HG03025 (cell line): ENCODE results near the gene DBN1.
"Not testable (repeated sequence)": the region's sequence is repeated elsewhere in the genome, so short reads cannot be mapped to it uniquely, and the experiment has no call there.

Experiments used
- ATAC-seq: cut with Tn5 transposase; IDR thresholded peaks from one replicate; pipeline ENCODE4 v1.9.1; 2021; ENCODE audit warnings: mild to moderate bottlenecking, moderate library complexity; ENCODE audit not compliant: unreplicated experiment, low FRiP score

The DBN1 gene

DNA sequence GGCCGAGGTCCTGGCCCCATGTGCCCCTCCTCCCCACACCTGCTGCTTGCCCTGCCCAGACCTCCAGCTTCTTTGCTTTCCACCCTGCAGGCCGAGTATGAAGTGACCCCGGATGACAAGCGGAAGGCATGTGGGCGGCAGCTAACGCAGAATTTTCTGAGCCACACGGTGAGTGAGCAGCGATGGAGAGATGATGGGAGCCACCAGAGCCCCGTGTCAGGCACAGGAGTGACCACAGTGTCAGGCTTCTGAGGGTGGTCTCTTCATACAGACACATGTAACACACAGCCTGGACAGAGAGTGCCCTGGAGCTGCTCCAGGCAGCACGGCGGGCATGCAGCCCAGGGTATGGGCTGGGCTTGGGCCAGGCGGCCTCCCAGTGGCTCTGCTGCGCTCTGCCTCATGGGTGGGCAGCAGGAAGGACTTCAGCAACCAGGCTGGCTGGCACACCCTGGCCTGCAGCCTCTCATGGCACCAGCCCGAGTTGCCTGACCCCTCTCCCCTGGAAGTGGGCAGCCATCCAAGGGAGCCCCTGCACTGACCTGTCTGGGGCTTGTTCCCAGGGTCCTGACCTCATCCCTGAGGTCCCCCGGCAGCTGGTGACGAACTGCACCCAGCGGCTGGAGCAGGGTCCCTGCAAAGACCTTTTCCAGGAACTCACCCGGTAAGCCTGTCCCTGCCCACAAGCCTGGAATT is 41.1 kb downstream of the DBN1 start:
- ATAC-seq = peak; percentile 5

DNA sequence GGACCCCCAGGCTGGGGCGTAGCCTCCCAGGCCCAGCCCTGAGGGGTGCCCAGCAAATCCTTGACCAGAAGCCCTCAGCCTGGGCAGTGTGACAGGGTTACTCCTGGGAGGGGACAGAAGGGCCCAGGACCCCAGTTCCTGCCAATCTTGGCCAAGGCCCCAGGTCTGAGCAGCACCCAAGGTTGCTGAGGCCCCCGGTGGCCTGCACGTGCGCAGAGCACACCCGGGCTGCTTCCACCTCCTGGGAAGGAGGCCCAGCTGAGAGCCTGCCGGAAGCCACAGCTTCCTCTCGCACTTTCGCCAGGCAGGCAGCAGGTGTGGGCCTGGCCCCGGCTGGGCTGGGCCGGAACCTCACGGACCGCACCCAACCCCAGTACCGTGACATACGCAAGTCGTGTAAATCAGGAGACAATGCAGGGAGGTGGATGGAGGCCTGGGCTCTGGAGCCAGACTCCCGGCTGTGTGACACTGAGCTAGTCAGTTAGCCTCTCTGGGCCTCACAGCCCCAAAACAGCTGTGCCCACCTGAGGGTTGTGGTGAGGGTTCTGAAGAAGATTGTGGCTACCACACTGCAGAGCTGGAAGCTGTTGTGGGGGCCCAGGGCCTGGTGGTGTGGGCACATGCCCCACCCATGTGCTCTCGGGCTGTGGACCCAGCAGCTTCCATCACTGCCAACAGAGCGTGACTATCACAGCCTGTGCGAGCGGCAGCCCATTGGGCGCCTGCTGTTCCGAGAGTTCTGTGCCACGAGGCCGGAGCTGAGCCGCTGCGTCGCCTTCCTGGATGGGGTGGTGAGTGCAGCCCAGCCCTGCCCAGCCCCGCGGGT is 41.9 kb downstream of the DBN1 start:
- peak; percentile 42 for ATAC-seq

DNA sequence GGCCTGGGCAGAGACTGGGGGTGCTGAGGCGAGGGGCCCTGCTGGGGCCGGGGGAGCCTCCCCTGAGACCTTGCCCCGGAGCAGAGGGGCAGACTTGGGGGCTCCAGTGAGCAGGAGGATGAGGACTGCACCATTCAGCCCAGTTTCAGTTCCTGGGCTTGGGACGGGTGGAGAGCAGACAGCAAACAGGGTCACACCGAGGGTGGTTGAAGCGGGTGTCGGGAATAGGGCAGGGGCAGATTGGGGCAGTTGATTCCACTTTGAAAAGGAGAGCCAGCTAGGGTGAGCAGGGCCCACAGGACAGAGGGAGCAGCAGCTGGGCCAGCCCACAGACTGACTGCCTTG is 42.5 kb downstream of the DBN1 start:
- ATAC-seq = no peak

DNA sequence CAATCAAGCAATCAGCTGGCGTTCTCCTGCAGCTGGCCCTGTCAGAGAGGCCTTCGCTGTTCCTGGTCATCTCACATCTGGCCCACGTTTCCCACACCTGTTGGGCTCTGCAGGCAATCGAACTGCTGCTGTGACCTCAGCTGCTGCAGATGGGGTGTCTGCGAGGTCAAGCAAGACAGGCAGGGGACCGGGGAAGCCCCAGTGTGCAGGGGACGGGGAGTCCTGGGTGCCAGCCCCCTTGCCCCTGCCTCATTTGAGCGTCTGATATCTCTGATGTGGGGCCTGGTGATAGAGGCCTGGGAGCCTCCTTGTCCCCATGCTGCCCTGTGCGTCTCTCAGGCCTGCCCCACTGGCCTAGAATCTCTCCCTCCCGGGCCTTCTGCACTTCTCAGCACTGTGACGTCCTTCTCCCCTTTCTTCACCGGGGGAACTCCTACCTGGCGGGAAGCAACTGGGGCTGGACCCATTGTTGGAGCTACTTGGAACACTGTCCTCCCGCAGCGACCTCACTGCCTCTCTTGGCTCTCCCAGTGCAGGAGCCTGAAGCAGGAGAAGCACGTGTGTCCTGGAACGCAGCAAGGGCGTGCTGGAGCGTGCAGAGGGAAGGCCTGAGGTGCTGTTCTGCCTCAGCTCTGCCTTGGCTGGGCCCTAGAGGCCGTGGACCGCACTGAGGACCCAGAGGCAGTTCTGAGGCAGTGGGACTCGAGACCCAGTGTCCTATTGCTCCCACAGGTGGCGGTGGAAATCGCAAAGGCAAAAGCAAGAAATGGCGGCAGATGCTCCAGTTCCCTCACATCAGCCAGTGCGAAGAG is 43.1 kb downstream of the DBN1 start:
- ATAC-seq = no peak

DNA sequence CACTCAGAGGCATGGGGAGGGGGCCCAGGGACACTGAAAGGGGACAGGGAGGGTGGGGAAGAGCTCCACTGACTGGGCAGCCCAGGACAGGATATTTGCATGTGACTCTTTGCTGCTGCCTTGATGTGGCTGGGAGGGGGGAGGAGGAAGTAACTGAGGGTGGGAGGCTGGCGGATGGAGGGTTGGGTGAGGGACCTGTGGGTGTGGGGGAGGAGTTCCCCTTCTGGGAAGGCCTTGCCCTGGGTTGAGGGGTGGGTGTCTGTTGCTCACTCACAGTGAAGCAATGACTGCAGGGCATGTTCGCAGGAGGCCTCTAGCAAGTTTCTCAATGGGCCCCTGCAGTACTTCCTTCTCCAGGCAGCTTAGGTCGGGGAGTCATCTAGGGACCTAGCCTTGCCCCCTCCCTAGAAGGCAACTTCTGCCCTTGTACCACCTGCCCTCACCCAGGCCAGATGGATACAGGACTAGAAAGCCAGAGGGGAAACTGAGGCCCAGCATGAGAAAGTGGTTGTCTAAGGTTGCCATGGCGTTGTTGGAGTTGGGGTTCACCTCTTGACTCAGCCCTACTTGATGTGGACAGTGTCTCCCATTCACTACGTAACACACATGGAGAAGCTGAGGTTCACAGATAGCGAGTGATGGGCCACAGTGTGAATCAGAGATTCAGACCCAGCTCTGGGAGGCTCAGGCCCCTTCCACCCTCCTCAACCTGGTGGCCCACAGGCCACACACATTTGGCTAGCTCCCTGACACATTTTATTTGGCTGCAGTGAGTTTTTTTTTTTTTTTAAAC is 44.0 kb downstream of the DBN1 start:
- no peak for ATAC-seq

DNA sequence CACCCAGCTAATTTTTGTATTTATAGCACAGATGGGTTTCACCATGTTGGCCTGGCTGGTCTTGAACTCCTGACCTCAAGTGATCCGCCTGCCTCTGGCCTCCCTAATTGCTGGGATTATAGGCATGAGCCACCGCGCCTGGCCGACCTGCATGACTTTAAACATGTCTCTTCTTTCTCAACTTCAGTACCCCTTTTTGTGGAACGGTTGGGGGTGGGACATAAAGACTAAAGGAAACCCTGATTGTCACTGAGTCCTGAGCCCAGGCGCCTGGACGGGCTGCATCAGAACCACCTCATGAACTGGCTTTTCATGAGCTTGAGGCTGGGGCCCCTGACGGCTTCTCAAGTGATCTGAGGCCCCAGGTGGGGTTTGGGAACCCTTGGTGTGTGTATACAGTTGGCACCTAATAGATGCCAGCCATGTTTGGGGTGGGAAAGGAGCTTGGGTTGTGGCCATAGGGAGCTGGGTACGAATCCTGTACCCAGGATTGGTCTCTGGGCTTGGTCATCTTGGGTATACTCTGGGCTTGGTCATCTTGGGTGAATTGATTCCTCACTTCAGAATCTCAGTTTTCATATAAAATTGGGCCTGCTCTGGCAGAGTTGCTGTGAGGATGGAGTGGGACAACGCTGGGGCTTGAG is 44.7 kb downstream of the DBN1 start:
- ATAC-seq = no peak

DNA sequence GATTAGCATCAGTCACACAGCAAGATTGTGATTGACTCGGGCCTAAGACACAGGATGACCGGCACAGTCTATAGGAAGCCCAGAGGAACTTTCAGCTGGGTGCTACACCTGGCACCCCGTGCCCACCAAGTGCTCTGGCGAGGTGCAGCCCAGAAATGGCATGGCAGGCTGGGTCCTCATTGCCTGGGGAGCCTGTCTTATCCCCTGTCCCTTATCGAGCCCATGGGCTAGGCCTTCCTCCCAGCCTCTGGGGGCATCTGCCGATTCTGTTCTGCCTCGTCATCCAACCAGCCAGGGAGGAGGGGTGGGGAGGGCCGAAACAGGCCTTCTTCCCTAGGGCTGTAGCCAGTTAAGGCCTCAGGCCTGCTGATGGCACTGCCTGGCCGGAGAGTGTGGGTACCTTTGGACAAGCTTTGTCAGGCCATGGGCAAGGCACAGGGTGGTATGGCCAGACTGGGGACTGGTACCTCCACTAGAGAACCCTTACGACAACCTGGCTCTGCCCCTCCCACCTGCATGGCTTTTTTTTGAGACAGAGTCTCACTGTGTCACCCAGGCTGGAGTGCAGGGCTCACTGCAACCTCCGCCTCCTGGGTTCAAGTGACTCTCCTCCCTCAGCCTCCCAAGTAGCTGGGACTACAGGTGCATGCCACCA is 45.4 kb downstream of the DBN1 start:
- ATAC-seq = no peak

DNA sequence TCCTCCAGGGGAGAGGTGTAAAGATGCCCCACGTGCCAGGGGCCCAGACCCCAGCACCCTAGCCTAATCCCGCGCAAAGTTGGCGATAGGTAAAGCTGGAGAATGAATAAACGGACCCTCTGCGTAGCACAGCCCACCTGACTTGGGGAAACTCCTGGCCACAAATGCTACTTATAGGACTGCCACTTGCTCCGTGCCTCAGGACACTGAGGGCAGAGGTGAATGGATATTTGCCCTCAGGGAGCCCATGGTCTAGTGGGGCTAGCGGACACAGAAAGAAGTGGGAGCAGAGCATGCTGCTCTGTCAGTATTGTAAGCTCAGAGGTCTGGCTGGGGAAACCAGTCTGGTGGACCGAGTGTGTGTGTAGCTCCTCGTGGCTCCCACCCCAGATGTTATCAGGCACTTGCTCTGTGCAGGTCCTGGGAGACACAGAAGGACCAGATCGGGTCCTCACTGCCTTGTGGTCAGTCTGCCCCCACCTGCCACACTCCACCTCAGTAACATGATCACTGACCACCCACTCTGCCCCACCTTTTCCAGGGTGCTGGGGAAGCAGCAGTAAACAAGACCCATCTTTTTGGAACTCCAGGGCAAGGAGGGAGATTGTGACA is 46.1 kb downstream of the DBN1 start:
- no peak for ATAC-seq

DNA sequence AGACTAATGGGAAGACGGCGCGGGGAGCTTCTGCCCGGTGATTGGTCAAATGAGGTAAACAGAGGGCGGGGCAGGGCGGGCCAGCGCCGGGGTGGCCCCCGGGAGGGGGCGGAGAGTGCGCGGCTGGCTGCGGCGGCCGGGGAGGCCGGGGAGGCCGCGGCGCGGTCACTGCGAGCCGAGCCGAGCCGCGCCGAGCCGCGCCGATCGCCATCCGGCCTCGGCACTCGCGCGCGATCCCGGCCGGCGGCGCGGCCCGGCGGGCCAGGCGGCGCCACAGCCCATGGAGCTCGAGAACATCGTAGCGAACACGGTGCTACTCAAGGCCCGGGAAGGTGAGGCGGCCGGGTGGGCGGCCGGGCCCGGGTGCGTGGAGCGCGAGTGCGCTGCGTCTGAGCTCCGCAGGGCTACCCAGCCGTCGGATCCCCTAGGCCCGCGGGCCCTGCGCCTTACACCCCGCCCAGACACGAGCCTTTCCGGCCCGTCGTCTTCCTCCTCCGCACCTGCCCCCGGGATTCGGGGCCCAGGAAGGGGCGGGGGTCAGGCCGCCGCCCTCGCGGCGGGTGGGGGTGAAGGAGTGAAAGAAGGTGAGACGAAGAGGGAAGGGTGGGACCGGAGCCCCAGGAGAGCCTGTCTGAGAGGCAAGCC is 46.7 kb downstream of the DBN1 start, which contains the start of gene GRK6:
TSS of gene GRK6 (plus strand) at position 111 of the 645 bp plus-strand sequence. CDS start at position 281, 170 bp downstream.
- ATAC-seq = peak; percentile 11

DNA sequence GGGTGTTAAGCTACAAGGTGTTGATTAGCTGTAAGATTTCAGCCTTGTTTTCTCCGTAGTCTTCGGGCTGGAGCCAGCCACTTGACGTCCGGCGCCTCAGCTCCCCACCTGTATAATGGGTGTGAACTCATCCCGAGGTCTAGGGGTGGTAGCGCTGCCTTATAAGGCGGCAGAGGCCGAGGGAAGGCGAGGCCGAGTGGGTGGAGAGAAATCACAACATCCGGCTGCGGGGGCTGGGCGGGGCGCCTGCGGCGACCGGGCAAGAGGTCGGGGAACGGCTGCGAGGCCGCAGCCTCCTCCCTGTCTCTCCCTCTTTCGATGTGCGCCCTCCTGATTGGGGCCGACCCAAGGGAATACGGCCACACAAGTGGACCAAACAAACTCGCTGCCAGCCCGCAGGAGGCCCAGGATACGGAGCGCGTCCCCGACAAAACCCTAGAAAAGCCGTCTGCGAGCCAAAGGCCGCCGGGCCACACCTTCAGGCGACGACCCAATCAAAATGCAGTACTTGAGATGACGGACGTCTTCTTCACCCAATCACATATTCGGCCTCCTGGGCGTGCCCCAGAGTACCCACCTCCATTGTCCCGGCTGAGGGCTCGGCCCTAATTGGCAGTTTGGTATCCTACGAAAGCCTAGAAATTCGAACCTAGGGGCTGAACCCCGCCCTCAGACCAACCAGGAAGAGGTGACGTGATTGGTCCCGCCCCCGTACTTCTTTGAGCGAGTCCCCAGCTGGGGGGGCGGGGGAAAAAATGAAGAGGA is 47.5 kb downstream of the DBN1 start:
- peak; percentile 77 for ATAC-seq

DNA sequence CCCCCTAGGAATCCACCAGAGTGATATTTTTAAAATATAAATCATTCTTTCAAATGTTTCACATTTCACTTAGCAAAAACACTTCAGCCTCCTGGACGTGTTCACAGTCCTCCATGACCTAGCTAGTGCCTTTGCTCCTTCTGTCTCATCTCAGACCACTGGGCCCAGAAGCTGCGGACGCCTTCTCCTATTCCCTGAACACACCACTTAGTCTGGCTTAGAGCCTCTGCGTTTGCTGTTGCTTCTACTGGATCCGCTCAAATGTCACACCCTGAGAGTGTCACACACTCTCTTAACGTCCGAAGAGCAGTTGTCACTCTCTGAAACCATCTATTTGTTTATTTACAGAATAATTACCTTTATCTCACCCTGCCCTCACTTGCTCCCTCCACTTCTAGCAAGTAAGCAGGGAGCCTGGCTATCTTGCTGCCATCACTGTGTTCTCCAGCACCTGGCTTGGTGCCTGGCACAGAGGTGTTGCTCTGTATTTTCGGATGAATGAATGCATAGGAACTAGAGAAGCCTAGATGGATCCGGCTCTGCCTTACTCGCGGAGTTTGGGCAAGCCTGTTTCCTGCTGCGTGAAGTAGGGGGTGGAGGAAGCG is 48.1 kb downstream of the DBN1 start:
- ATAC-seq = no peak

DNA sequence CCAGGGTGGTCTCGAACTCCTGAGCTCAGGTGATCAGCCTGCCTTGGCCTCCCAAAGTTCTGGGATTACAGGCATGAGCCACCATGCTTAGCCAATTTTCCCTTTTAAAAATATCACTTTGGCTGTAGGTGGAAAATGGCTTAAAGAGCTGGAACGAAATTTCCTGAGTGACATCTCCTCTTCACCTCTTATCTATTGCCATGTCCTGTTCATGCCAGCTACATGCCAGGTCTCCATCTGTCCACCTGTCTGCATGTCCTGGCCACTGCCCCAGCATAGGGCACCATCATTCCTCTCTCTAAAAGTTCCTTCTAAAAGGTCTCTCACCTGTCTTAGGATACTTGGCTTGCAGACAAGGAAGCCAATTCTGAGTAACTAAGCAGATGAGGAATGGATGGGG is 49.8 kb downstream of the DBN1 start:
- ATAC-seq = no peak

DNA sequence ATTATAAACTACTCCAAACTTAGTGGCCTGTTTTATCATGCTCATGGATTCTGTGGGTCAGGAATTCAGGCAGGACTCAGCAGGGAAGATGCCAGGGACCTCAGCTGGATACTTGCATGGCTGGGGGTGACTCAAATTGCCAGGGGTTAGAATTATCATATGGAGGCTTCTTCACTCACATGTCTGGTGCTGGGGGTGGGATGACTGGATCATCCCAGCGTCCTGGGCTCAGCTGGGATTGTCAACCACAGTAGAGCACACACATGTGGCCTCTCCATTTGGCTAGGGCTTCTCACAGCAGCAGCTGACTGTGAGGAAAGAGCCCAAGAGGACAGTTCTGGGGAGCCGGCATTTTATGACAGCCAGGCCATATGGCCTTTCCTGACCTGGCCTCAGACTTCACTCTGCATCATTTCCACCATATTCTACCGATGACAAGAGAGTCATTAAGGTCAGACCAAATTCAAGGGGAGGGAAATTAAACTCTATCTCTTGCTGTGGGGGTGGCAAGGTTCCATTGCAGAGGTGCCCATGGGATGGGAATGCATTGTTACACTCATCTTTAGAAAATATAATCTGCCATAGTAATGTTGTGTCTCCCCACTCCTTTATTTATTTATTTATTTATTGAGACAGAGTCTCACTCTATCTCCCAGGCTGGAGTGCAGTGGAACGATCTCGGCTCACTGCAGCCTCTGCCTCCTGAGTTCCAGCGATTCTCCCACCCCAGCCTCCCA is 52.2 kb downstream of the DBN1 start:
- no peak for ATAC-seq

DNA sequence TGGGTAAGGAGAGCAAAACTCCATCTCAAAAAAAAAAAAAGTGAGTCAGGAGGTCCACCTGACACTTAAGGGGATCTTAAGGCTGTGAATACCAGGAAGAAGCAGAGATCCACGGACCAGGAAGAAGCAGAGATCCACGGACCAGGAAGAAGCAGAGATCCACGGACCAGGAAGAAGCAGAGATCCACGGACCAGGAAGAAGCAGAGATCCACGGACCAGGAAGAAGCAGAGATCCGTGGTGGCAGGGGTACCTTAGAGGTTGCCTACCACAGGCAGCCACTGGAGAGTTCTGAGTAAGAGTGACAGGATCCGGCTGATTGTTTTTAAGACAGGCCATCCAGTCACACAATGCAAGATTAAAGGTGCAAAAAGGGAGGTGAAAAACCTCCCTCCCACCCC is 53.0 kb downstream of the DBN1 start:
- ATAC-seq = not testable (repeated sequence)

DNA sequence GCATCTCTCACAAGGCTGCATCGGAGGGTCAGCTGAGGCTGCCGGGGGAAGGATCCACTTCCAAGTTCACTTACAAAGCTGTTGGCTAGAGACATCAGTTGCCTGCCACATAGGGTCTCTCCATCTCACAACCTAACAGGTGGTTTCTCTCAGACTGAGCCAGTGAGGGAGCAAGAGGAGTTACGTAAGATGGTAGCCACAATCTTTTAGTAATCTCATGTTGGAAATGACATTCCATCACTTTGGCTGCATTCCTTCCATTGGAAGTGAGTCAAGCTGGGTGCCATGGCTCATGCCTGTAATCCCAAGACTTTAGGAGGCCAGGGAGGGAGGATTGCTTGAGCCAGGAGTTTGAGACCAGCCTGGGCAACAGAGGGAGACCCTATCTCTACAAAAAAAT is 54.4 kb downstream of the DBN1 start:
- no peak for ATAC-seq

DNA sequence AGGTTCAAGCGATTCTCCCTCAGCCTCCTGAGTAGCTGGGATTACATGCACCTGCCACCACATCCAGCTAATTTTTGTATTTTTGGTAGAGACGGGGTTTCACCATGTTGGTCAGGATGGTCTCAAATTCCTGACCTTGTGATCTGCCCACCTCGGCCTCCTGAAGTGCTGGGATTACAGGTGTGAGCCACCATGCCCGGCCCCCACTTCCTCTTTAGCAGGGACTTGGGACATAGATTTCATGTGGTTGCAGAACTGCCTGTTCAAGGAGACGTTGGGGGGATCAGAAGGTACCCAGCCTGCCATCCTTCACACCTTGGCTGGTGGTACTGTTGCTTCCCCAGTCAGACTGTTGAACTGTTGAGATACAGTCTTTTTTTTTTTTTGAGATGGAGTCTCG is 56.4 kb downstream of the DBN1 start:
- ATAC-seq = not testable (repeated sequence)

DNA sequence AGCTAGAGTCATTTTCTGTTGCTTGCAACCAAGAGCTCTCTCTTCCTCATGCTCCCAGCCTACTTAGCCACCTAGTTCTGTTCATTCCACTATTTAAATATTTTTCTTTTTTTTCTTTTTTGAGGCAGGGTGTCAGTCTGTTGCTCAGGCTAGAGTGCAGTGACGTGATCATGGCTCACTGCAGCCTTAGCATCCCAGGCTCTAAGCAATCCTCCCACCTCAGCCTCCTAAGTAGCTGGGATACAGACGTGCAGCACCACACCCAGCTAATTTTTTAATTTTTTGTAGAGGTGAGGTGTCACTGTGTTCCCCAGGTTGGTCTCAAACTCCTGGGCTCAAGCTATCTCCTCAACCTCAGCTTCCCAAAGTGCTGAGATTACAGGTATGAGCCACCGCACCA is 59.0 kb downstream of the DBN1 start:
- no peak for ATAC-seq
